ENCODE results near the gene NAP1L1.

Gene NAP1L1

DNA sequence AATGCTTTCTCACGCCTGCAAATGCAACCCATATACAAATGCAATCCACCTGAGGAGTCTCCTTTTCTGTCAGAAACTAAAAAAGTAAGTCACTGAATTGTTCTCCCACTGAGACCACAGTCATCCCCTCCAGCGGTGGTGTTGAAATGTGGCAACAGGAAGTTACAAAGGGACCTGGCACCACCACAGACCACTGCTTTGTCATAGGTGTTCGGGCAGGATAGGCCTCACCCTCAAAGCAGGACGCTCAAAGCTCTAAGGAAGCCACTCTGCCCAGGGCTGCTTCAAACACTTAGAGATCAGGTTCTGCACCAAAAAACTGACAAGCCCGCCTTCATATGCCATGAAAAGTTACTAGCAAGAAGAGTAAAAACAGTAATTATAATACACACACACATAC lies 64.2 kb downstream of the NAP1L1 start:
- H3K36me3 ChIP-seq (ENCODE audit: control insufficient read depth, insufficient read depth, low read length) = no peaks in the 10 kb centered on the region
- H3K27ac ChIP-seq (ENCODE audit: low read length) = no peak overlapping the region
- no peak overlapping the region for H3K4me3 ChIP-seq (ENCODE audit: low read length)
- H3K4me1 ChIP-seq (ENCODE audit: control insufficient read depth, insufficient read depth, low read length) = no peaks in the 10 kb centered on the region
- WGBS (ENCODE audit: insufficient coverage, insufficient read length) = no CpG with 5 or more reads among the region's 5 CpGs
- no peaks in the 10 kb centered on the region for H3K9me3 ChIP-seq (ENCODE audit: control insufficient read depth, insufficient read depth, low read length)
- no peak for DNase-seq (ENCODE audit: low read depth, low spot score)
- no peaks in the 10 kb centered on the region for H3K27me3 ChIP-seq (ENCODE audit: control insufficient read depth, insufficient read depth, low read length)

DNA sequence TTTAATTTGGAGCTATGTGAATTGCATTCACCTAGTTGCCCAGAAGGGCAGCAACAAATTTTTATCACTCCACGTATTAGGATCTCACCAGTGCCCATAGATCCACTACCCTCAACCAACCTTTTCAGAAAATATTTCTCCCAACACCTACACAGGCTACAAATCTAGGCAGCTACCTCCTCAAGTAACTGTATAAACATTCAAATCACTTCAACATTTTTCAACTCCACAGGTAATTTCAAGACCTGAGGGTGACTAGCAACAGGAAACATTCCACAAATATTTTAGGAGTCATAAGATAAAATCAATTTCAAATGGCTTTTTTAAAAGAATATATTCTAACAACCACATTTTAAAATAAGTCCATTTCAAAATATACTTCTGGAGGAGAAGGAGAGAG lies 65.8 kb downstream of the NAP1L1 start:
- DNase-seq (ENCODE audit: low read depth, low spot score) = no peak
- Histone ChIP-seq H3K36me3 (ENCODE audit: control insufficient read depth, insufficient read depth, low read length) (no peaks in the 10 kb centered on the region), H3K27me3 (ENCODE audit: control insufficient read depth, insufficient read depth, low read length) (no peaks in the 10 kb centered on the region), H3K9me3 (ENCODE audit: control insufficient read depth, insufficient read depth, low read length) (no peaks in the 10 kb centered on the region), H3K27ac (ENCODE audit: low read length) (no peak overlapping the region), H3K4me3 (ENCODE audit: low read length) (no peak overlapping the region), H3K4me1 (ENCODE audit: control insufficient read depth, insufficient read depth, low read length) (no peaks in the 10 kb centered on the region)
- no CpG with 5 or more reads among the region's 1 CpG for WGBS (ENCODE audit: insufficient coverage, insufficient read length)

DNA sequence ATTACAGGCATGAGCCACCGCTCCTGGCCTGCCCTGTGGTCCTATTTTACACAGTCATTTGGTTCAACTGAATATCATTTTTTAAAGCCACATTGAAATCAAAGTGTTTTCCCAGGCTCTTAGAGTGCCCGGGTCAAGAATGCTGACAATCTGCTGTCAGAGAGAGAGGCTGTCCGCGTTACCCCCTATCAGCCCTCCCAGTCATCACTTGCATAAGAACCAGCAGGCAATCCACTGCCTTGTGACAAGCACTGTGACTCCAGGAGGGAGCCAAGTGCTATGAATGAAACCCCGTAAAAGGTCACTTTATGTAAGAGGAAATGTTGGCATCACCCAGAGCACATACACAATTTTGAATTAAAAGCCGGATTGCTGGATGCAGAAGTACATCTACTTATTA lies 66.4 kb downstream of the NAP1L1 start:
- Histone ChIP-seq H3K9me3 (ENCODE audit: control insufficient read depth, insufficient read depth, low read length) (no peaks in the 10 kb centered on the region), H3K4me1 (ENCODE audit: control insufficient read depth, insufficient read depth, low read length) (no peaks in the 10 kb centered on the region), H3K4me3 (ENCODE audit: low read length) (no peak overlapping the region), H3K27me3 (ENCODE audit: control insufficient read depth, insufficient read depth, low read length) (no peaks in the 10 kb centered on the region), H3K27ac (ENCODE audit: low read length) (no peak overlapping the region), H3K36me3 (ENCODE audit: control insufficient read depth, insufficient read depth, low read length) (no peaks in the 10 kb centered on the region)
- no CpG with 5 or more reads among the region's 6 CpGs for WGBS (ENCODE audit: insufficient coverage, insufficient read length)
- no peak for DNase-seq (ENCODE audit: low read depth, low spot score)

DNA sequence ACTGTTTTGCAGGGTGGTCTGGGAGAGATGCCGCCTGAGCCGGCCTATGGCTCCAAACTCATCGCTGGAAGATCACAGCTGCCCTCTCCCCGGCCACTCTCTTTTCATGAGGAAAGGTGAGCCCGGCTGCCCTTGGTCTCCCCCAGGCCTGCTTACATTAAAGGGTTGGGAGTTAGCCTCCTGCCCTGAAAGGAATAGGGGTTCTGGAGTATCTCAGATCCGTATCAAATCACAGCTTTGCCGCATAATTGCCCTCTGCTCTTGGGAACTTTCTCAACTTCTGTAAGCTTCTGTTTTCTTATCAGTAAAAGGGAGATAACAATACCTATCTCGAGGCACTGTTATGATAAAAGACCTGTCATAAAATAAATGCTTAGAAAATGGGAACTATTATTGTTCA lies 70.5 kb downstream of the NAP1L1 start:
- Histone ChIP-seq H3K4me1 (ENCODE audit: control insufficient read depth, insufficient read depth, low read length) (no peaks in the 10 kb centered on the region), H3K36me3 (ENCODE audit: control insufficient read depth, insufficient read depth, low read length) (no peaks in the 10 kb centered on the region), H3K27me3 (ENCODE audit: control insufficient read depth, insufficient read depth, low read length) (no peaks in the 10 kb centered on the region), H3K9me3 (ENCODE audit: control insufficient read depth, insufficient read depth, low read length) (no peaks in the 10 kb centered on the region), H3K4me3 (ENCODE audit: low read length) (no peak overlapping the region), H3K27ac (ENCODE audit: low read length) (no peak overlapping the region)
- DNase-seq (ENCODE audit: low read depth, low spot score) = no peak
- no CpG with 5 or more reads among the region's 8 CpGs for WGBS (ENCODE audit: insufficient coverage, insufficient read length)

DNA sequence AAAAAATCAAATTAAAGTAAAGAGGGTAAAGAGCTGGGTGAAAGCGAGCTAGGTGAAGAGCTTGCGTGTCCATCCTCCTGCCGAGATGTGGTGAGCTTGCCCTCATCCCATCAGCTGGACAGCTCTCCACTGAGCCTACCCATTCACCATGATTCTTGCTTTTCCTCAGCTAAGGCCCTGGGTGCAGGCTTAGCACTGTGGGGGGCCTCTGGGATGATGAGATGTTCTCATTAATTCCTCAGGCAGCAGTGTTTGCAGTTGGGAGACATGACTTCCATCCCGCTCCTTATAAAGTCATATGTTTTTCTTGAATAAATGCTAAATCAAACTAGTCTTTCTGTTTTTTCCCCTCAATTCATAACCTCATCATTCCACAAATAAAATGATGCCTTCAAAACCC lies 70.9 kb downstream of the NAP1L1 start:
- WGBS (ENCODE audit: insufficient coverage, insufficient read length) = no CpG with 5 or more reads among the region's 4 CpGs
- no peaks in the 10 kb centered on the region for H3K4me1 ChIP-seq (ENCODE audit: control insufficient read depth, insufficient read depth, low read length)
- H3K4me3 ChIP-seq (ENCODE audit: low read length) = no peak overlapping the region
- H3K36me3 ChIP-seq (ENCODE audit: control insufficient read depth, insufficient read depth, low read length) = no peaks in the 10 kb centered on the region
- no peaks in the 10 kb centered on the region for H3K9me3 ChIP-seq (ENCODE audit: control insufficient read depth, insufficient read depth, low read length)
- no peaks in the 10 kb centered on the region for H3K27me3 ChIP-seq (ENCODE audit: control insufficient read depth, insufficient read depth, low read length)
- no peak overlapping the region for H3K27ac ChIP-seq (ENCODE audit: low read length)
- no peak for DNase-seq (ENCODE audit: low read depth, low spot score)

DNA sequence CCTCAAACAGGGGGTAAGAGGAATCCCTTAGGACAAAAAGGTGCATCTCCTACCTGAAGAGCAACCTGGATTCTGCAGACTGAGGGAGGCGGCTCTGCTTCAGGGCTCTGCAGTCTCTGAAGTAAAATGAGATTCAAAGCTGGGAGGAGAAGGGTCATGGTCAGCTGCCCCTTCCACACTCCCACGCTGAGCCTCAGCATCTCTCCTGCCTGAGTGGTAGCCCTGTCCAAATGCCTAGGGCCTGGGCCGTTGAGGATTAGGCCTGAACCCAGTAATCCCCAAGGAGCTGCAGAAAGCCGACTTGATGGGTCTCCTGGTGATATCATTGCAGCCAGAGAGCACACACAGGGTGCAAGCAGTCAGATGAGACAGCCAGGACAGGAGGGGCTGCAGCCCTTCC lies 71.8 kb downstream of the NAP1L1 start:
- H3K9me3 ChIP-seq (ENCODE audit: control insufficient read depth, insufficient read depth, low read length) = no peaks in the 10 kb centered on the region
- H3K4me3 ChIP-seq (ENCODE audit: low read length) = no peak overlapping the region
- no peaks in the 10 kb centered on the region for H3K36me3 ChIP-seq (ENCODE audit: control insufficient read depth, insufficient read depth, low read length)
- DNase-seq (ENCODE audit: low read depth, low spot score) = no peak
- no peak overlapping the region for H3K27ac ChIP-seq (ENCODE audit: low read length)
- WGBS (ENCODE audit: insufficient coverage, insufficient read length) = no CpG with 5 or more reads among the region's 4 CpGs
- H3K4me1 ChIP-seq (ENCODE audit: control insufficient read depth, insufficient read depth, low read length) = no peaks in the 10 kb centered on the region
- no peaks in the 10 kb centered on the region for H3K27me3 ChIP-seq (ENCODE audit: control insufficient read depth, insufficient read depth, low read length)

DNA sequence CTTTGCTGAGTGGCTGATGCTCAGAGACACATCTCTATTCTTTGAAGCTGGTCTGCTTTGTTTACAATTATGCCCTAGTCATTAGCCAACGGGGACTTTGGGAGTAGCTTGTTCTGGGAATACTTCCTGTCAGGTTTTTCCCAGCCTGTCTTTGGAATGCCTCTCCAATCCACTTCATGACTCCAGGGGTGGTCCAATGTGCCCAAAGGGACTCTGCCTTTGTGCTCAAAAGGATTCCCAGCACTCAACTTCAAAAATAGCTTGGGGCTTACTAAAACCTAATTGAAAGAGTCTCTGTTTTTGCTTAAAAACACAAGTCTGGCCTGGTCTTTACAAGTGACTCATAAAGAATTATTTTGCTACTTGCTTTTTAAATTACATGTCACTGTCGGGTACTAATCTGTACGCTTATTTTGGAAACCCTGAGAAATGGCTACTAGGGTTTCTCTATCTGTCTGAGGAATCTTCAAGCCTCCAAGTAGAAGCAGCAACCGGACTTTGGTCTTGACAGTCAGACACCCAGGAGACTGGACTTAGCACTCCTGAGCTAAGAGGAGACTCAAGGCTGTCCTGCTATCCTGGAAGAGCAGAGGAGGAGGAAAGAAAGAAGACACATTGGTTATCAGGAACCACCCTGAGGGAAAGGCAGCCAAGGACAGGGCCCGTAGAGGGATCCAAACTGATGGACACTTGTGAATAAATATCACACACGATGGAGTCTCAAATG lies 73.6 kb downstream of the NAP1L1 start:
- Histone ChIP-seq H3K9me3 (ENCODE audit: control insufficient read depth, insufficient read depth, low read length) (no peaks in the 10 kb centered on the region), H3K4me1 (ENCODE audit: control insufficient read depth, insufficient read depth, low read length) (peaks cover 4% of the 10 kb centered on the region; the same call in 1 of the 2 replicates), H3K27me3 (ENCODE audit: control insufficient read depth, insufficient read depth, low read length) (no peaks in the 10 kb centered on the region), H3K4me3 (ENCODE audit: low read length) (no peak overlapping the region), H3K36me3 (ENCODE audit: control insufficient read depth, insufficient read depth, low read length) (no peaks in the 10 kb centered on the region), H3K27ac (ENCODE audit: low read length) (no peak overlapping the region)
- DNase-seq (ENCODE audit: low read depth, low spot score) = no peak
- no CpG with 5 or more reads among the region's 6 CpGs for WGBS (ENCODE audit: insufficient coverage, insufficient read length)

DNA sequence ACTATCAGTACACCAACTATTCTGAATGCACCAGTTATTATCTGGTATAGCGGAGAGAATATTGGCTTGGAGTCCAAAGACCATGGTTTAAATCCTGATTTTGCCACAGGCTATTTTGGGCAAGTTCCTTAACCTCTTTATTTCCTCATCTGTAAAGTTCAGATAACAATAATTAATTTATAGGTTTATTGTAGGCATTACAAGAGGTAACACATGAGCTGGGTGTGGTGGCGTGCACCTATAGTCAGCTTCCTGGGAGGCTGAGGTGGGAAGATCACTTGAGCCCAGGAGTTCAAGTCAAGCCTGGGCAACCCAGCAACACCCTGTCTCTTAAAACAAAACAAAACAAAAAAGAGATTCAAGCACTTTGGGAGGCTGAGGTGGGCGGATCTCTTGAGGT lies 76.1 kb downstream of the NAP1L1 start:
- Histone ChIP-seq H3K9me3 (ENCODE audit: control insufficient read depth, insufficient read depth, low read length) (no peaks in the 10 kb centered on the region; the same call in 1 of the 2 replicates), H3K4me1 (ENCODE audit: control insufficient read depth, insufficient read depth, low read length) (peaks cover 4% of the 10 kb centered on the region; the same call in 1 of the 2 replicates), H3K4me3 (ENCODE audit: low read length) (no peak overlapping the region), H3K36me3 (ENCODE audit: control insufficient read depth, insufficient read depth, low read length) (no peaks in the 10 kb centered on the region), H3K27ac (ENCODE audit: low read length) (no peak overlapping the region), H3K27me3 (ENCODE audit: control insufficient read depth, insufficient read depth, low read length) (no peaks in the 10 kb centered on the region)
- no CpG with 5 or more reads among the region's 3 CpGs for WGBS (ENCODE audit: insufficient coverage, insufficient read length)
- DNase-seq (ENCODE audit: low read depth, low spot score) = no peak

DNA sequence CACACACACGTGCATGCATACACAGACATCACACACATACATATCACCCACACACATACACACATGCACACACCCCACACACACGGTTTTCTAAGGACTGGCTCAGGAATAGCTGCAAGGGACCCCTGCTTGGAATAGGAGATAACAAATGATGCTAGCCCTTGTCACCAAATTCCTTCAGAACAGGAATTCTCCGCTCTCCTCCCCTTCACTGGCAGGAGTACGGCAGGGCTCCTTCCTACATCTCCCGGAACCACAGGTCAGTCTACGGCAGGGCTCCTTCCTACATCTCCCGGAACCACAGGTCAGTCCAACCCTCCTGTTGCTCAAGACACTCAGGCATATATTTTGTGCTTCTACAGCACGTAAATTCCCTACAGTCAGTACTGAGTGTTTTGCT lies 76.8 kb downstream of the NAP1L1 start:
- no CpG with 5 or more reads among the region's 8 CpGs for WGBS (ENCODE audit: insufficient coverage, insufficient read length)
- Histone ChIP-seq H3K36me3 (ENCODE audit: control insufficient read depth, insufficient read depth, low read length) (no peaks in the 10 kb centered on the region), H3K4me3 (ENCODE audit: low read length) (no peak overlapping the region), H3K9me3 (ENCODE audit: control insufficient read depth, insufficient read depth, low read length) (no peaks in the 10 kb centered on the region; the same call in 1 of the 2 replicates), H3K4me1 (ENCODE audit: control insufficient read depth, insufficient read depth, low read length) (peaks cover 4% of the 10 kb centered on the region; the same call in 1 of the 2 replicates), H3K27ac (ENCODE audit: low read length) (no peak overlapping the region), H3K27me3 (ENCODE audit: control insufficient read depth, insufficient read depth, low read length) (no peaks in the 10 kb centered on the region)
- no peak for DNase-seq (ENCODE audit: low read depth, low spot score)

DNA sequence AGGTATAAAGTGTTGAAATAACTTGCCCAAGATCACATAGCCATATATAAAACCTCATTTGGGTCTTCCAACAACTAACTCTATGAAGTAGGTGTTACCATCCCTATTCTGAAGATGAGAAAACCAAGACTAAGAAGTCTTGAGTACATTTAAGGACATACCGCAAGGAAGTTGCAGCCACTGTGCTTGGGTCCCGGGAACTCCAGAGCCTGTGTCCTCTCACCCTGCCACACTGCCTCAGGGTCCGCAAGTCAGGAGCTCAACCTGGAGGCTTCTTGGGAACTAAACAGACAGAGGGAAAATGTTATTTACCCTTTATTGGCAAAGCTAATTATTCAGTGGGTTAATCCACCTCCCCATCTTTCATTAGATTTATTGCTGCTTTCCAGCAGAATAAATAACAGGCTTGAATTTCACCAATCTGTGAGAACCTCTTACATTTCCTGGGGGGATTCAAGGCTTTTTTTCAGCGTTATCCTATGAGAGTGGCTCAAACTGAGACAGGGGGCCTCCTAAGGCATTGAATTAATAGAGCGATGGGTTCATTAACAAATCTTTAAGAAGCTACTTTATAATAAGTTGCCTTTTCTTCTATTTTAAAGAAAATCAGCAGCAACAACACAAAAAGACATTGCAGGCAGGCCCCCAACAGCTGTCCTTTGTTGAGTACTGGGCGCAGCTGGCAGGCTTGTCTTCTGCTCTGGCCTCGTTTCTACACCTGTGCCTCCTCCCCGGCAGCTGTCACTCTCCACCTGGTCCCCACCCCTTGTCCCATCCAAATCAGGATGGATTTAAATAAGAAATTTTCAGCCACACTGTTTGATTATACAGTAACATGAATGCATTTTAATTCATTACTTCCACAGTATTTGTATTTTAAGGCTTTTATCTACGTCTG lies 78.2 kb downstream of the NAP1L1 start:
- no peaks in the 10 kb centered on the region; the same call in 1 of the 2 replicates for H3K9me3 ChIP-seq (ENCODE audit: control insufficient read depth, insufficient read depth, low read length)
- H3K4me1 ChIP-seq (ENCODE audit: control insufficient read depth, insufficient read depth, low read length) = peaks cover 4% of the 10 kb centered on the region; the same call in 1 of the 2 replicates
- H3K27me3 ChIP-seq (ENCODE audit: control insufficient read depth, insufficient read depth, low read length) = no peaks in the 10 kb centered on the region
- WGBS (ENCODE audit: insufficient coverage, insufficient read length) = no CpG with 5 or more reads among the region's 9 CpGs
- DNase-seq (ENCODE audit: low read depth, low spot score) = no peak
- no peaks in the 10 kb centered on the region for H3K36me3 ChIP-seq (ENCODE audit: control insufficient read depth, insufficient read depth, low read length)
- no peak overlapping the region for H3K27ac ChIP-seq (ENCODE audit: low read length)
- H3K4me3 ChIP-seq (ENCODE audit: low read length) = no peak overlapping the region

All from iPS DF 6.9 (cell line).